ENCODE results near the gene BNC2. TPM values are rescaled to one million over a fixed set of nuclear protein-coding genes. Genes with fewer than 3 reads are reported as not detected.

BNC2 gene
- under 0.01 and 0.57 TPM in 2 replicates for total RNA-seq

GRCh38 chr9:16870596-16871335 lies at the start of gene BNC2:
TSS of gene BNC2 (minus strand) at chr9:16870670. CDS start at chr9:16870648, 22 bp downstream.

All from nasal cavity respiratory epithelium epithelial cell of viscerocranial mucosa (primary cell).